ENCODE data around the gene PLCL2.

The PLCL2 gene

DNA sequence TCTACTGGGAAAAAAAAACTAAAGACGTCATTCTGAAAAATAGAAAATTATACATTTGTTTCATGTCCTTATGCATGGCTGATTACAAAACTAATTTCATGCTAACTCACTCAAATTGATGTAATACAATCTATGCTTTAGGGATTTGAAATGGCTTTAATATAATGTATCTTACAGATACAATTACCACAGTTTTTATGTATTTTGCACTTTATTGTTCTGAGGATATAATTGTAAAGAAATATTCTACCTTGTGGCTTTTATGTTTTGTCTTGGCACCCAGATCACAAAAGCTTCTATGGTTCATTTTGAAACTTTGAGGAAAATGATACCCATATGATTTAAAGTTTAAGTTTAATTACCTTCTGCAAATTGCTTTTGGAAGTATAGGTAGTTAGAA, 122.5 kb downstream of the PLCL2 start:
- no peak for DNase-seq
- no peaks in the 10 kb centered on the region for H3K36me3 ChIP-seq (replicated peaks)
- H3K27me3 ChIP-seq (replicated peaks), result no peaks in the 10 kb centered on the region
- H3K27ac ChIP-seq, result no peak overlapping the region
- H3K4me3 ChIP-seq (ENCODE audit: low read depth, low read length), result no peak overlapping the region
- in situ Hi-C loops (cut with HindIII; ENCODE audit: low pct_ligation_motif_present, low sequenced_read_pairs), result no loop called here
- TF ChIP-seq, protein P1, sequence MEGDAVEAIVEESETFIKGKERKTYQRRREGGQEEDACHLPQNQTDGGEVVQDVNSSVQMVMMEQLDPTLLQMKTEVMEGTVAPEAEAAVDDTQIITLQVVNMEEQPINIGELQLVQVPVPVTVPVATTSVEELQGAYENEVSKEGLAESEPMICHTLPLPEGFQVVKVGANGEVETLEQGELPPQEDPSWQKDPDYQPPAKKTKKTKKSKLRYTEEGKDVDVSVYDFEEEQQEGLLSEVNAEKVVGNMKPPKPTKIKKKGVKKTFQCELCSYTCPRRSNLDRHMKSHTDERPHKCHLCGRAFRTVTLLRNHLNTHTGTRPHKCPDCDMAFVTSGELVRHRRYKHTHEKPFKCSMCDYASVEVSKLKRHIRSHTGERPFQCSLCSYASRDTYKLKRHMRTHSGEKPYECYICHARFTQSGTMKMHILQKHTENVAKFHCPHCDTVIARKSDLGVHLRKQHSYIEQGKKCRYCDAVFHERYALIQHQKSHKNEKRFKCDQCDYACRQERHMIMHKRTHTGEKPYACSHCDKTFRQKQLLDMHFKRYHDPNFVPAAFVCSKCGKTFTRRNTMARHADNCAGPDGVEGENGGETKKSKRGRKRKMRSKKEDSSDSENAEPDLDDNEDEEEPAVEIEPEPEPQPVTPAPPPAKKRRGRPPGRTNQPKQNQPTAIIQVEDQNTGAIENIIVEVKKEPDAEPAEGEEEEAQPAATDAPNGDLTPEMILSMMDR (IDR thresholded peaks at IDR 0.05; ENCODE audit: low read depth, low read length, missing control alignments), result no peak

DNA sequence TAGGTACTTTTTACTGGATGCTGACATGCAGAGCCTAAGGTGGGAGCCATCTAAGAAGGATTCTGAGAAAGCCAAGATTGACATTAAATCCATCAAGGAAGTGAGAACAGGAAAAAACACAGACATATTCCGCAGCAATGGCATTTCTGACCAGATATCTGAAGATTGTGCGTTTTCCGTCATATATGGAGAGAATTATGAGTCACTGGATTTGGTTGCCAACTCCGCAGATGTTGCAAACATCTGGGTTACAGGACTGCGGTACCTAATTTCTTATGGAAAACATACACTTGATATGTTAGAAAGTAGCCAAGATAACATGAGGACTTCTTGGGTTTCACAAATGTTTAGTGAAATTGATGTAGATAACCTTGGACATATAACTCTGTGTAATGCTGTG, 125.1 kb downstream of the PLCL2 start:
- TF ChIP-seq, protein P1 (IDR thresholded peaks at IDR 0.05; ENCODE audit: low read depth, low read length, missing control alignments), result no peak
- Histone ChIP-seq H3K36me3 (replicated peaks) (no peaks in the 10 kb centered on the region), H3K4me3 (ENCODE audit: low read depth, low read length) (no peak overlapping the region), H3K27ac (no peak overlapping the region), H3K27me3 (replicated peaks) (no peaks in the 10 kb centered on the region)
- in situ Hi-C loops (cut with HindIII; ENCODE audit: low pct_ligation_motif_present, low sequenced_read_pairs), result no loop called here
- no peak for DNase-seq

DNA sequence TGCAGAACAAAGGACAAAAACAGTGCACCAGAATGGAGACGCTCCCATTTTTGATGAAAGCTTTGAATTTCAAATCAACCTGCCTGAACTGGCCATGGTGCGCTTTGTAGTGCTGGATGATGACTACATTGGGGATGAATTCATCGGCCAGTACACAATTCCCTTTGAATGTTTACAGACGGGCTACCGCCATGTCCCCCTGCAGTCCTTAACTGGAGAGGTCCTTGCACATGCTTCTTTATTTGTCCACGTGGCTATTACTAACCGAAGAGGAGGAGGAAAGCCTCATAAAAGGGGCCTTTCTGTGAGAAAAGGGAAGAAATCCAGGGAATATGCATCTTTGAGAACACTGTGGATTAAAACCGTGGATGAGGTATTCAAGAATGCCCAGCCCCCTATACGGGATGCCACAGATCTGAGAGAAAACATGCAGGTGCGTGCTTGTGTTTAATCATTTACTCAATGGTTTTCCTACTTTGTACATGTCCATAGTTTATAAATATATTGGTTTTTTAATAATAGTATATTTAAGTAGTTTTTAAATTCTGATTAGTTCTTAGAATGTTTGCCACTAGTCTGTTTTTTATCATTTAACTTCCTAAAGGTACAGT, 127.1 kb downstream of the PLCL2 start:
- TF ChIP-seq, protein P1 (IDR thresholded peaks at IDR 0.05; ENCODE audit: low read depth, low read length, missing control alignments), result no peak
- Histone ChIP-seq H3K27ac (no peak overlapping the region), H3K36me3 (replicated peaks) (no peaks in the 10 kb centered on the region), H3K27me3 (replicated peaks) (no peaks in the 10 kb centered on the region), H3K4me3 (ENCODE audit: low read depth, low read length) (no peak overlapping the region)
- in situ Hi-C loops (cut with HindIII; ENCODE audit: low pct_ligation_motif_present, low sequenced_read_pairs), result no loop called here
- no peak for DNase-seq

DNA sequence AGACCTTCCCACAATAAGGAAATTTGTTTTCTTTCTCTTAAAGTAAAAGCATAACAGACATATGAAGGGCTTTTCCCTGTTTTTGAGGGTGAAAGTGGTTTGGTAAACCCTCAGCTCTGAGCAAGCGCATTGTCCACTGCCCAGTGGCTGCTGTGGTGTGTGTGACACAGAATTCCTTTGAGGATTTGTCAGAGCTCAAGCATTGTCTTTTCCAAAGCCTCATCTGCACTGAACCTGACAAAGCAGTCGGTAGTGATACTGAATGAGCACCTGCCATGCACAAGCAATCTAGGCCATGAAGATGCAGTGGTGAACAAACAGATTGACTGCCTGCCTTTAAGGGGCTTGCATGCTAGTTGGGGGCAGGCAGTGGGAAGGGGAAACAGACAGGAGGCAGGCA, 128.3 kb downstream of the PLCL2 start:
- Histone ChIP-seq H3K27me3 (replicated peaks) (no peaks in the 10 kb centered on the region), H3K27ac (no peak overlapping the region), H3K4me3 (ENCODE audit: low read depth, low read length) (no peak overlapping the region), H3K36me3 (replicated peaks) (no peaks in the 10 kb centered on the region)
- TF ChIP-seq, protein P1 (IDR thresholded peaks at IDR 0.05; ENCODE audit: low read depth, low read length, missing control alignments), result no peak
- in situ Hi-C loops (cut with HindIII; ENCODE audit: low pct_ligation_motif_present, low sequenced_read_pairs), result no loop called here
- DNase-seq, result no peak

DNA sequence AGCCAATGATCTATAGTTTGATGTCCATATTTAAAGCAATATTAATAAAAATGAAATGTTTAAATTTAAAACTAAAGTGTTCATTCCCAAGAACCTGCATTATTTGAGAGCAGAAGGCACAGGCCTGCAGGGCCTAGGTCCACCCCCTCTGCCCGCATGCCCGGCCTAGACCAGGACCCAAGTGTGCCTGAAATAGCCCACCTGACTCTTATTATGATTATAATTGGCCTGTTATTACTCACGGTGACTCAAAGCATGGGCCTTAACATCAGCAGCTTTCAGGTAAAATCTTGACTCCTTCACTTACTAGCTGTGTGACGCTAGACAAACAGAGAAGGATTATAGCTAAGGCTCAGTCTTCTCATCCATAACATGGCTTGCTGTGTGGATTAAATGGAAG, 128.8 kb downstream of the PLCL2 start:
- no peak overlapping the region for H3K4me3 ChIP-seq (ENCODE audit: low read depth, low read length)
- no peaks in the 10 kb centered on the region for H3K36me3 ChIP-seq (replicated peaks)
- TF ChIP-seq, protein P1 (IDR thresholded peaks at IDR 0.05; ENCODE audit: low read depth, low read length, missing control alignments), result no peak
- H3K27ac ChIP-seq, result no peak overlapping the region
- in situ Hi-C loops (cut with HindIII; ENCODE audit: low pct_ligation_motif_present, low sequenced_read_pairs), result no loop called here
- no peak for DNase-seq
- no peaks in the 10 kb centered on the region for H3K27me3 ChIP-seq (replicated peaks)

DNA sequence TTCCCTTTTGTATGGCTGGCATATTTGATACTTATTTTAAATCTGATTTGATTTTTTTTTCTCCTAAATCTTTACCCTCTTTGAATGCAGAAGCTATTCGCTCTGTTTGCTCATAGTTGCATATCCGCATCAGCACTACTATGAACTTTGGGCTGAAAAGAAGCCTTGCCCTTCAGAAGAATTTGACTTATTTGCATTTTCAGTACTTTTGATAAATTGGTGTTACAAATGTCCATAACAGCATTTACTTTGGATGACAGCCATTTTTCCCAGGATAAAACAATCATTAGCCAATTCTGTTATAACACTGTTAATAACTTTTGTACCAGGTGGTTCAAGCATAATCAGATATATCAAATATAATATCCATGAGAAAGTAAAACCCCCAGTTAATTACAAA, 129.5 kb downstream of the PLCL2 start:
- Histone ChIP-seq H3K27me3 (replicated peaks) (no peaks in the 10 kb centered on the region), H3K36me3 (replicated peaks) (no peaks in the 10 kb centered on the region), H3K4me3 (ENCODE audit: low read depth, low read length) (no peak overlapping the region), H3K27ac (no peak overlapping the region)
- TF ChIP-seq, protein P1 (IDR thresholded peaks at IDR 0.05; ENCODE audit: low read depth, low read length, missing control alignments), result no peak
- in situ Hi-C loops (cut with HindIII; ENCODE audit: low pct_ligation_motif_present, low sequenced_read_pairs), result no loop called here
- DNase-seq, result no peak

Data from brain microvascular endothelial cell (primary cell).